ENCODE results near the gene ZNF511. TPM values are rescaled to one million over a fixed set of nuclear protein-coding genes. Genes with fewer than 3 reads are reported as not detected.

Gene ZNF511
- polyA plus RNA-seq, 1 experiment = 21.6 TPM

DNA sequence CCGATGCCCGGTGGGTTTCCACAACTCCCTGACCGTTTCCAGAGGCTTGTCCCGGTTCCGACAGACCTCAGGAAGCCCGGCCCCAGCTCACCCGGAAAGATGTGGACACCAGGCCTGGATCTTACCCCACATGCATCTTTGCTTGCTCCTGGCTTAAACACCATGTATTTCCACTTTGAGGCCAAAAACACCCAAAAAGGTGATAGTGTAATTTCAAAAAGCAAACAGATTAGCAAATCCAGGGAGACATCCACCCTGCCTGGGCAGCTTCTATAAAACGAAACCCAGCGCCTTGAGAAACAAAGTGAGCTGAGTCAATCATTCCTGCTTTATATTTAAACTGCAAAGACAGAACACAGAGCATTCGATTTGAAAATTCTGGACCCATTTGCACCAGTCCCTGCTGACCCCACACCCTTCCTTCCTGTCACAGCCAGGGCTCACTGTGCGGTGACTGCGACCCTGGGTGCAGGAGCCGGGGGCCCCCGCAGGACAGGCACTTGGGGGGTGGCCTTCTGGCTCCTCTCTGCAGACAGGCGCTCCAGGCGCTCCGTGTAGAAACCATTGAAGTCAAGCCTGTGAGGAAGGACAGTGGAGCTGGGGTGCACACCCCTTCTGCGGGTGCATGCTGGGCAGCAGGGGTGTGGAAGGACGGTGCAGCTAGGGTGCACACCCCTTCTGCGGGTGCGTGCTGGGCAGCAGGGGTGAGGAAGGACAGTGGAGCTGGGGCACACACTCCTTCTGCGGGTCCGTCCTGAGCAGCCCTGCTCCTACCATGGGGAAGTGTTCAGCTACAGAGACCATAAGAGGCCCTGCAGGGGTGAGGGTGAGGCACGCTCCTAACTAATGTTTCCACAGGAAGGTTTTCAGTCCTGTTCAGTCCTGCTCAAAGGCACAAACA, 29.1 kb upstream of the ZNF511 start:
- POLR2A ChIA-PET = no interaction called here
- Histone ChIP-seq H3K9me3 (ENCODE audit: control insufficient read depth, insufficient read depth, low read length) (no peaks in the 10 kb centered on the region; the same call in 1 of the 2 replicates), H3K4me3 (ENCODE audit: low read depth, low read length) (no peak overlapping the region), H3K27ac (ENCODE audit: low read depth, low read length) (no peak overlapping the region), H3K27me3 (ENCODE audit: control insufficient read depth, insufficient read depth, low read length) (peaks cover 14% of the 10 kb centered on the region)
- DNase-seq (ENCODE audit: low read depth, low spot score) = no peak
- TF ChIP-seq, protein P1, sequence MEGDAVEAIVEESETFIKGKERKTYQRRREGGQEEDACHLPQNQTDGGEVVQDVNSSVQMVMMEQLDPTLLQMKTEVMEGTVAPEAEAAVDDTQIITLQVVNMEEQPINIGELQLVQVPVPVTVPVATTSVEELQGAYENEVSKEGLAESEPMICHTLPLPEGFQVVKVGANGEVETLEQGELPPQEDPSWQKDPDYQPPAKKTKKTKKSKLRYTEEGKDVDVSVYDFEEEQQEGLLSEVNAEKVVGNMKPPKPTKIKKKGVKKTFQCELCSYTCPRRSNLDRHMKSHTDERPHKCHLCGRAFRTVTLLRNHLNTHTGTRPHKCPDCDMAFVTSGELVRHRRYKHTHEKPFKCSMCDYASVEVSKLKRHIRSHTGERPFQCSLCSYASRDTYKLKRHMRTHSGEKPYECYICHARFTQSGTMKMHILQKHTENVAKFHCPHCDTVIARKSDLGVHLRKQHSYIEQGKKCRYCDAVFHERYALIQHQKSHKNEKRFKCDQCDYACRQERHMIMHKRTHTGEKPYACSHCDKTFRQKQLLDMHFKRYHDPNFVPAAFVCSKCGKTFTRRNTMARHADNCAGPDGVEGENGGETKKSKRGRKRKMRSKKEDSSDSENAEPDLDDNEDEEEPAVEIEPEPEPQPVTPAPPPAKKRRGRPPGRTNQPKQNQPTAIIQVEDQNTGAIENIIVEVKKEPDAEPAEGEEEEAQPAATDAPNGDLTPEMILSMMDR (IDR thresholded peaks at IDR 0.05; ENCODE audit: low read depth, low read length) = no peak
- CTCF ChIA-PET = no interaction called here

DNA sequence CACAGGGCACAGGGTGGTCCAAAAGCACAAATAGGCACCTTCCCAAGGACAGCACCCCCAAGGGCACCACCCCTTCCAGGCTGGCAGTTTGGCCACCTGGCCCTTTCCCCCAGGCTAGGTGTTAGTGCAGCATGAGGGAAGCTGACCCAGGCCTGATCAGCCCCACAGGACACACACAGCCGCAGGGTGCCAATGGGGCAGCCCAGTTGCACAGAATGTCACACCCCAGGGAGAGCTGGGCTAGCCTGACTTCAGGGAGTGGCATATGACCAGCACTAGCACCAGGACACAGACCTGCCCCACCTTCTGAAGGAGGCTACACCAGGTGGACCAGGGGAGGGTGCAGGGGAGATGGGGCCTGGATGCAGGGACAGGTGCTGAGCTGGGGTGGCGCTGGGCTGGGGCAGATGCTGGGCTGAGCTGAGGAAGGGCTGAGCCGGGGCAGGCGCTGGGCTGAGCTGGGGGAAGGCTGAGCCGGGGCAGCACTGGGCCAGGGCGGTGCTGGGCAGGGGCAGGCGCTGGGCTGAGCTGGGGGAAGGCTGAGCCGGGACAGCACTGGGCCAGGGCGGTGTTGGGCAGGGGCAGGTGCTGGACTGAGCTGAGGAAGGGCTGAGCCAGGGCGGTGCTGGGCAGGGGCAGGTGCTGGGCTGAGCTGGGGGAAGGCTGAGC, 28.2 kb upstream of the ZNF511 start:
- Histone ChIP-seq H3K9me3 (ENCODE audit: control insufficient read depth, insufficient read depth, low read length) (no peaks in the 10 kb centered on the region; the same call in 1 of the 2 replicates), H3K4me3 (ENCODE audit: low read depth, low read length) (no peak overlapping the region), H3K27ac (ENCODE audit: low read depth, low read length) (no peak overlapping the region), H3K27me3 (ENCODE audit: control insufficient read depth, insufficient read depth, low read length) (peaks cover 8% of the 10 kb centered on the region)
- TF ChIP-seq, protein P1 (IDR thresholded peaks at IDR 0.05; ENCODE audit: low read depth, low read length) = no peak
- ChIA-PET CTCF (no interaction called here), POLR2A (no interaction called here)
- DNase-seq (ENCODE audit: low read depth, low spot score) = no peak

DNA sequence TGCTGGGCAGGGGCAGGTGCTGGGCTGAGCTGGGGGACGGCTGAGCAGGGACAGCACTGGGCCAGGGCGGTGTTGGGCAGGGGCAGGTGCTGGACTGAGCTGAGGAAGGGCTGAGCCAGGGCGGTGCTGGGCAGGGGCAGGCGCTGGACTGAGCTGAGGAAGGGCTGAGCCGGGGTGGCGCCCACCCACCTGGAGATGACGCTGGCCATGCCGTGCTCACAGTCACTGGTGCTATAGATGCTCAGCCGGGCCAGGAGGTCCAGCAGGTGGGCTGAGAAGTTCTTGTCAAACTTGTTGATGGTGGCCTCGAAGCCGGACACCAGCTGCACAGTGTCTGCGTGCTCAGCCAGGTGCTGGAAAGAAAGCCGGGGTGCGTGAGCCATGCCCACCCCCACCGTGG, 27.6 kb upstream of the ZNF511 start:
- ChIA-PET CTCF (no interaction called here), POLR2A (no interaction called here)
- no peak overlapping the region for H3K4me3 ChIP-seq (ENCODE audit: low read depth, low read length)
- TF ChIP-seq, protein P1 (IDR thresholded peaks at IDR 0.05; ENCODE audit: low read depth, low read length) = no peak
- H3K27ac ChIP-seq (ENCODE audit: low read depth, low read length) = no peak overlapping the region
- H3K9me3 ChIP-seq (ENCODE audit: control insufficient read depth, insufficient read depth, low read length) = no peaks in the 10 kb centered on the region; the same call in 1 of the 2 replicates
- no peak for DNase-seq (ENCODE audit: low read depth, low spot score)
- peaks cover 3% of the 10 kb centered on the region for H3K27me3 ChIP-seq (ENCODE audit: control insufficient read depth, insufficient read depth, low read length)

DNA sequence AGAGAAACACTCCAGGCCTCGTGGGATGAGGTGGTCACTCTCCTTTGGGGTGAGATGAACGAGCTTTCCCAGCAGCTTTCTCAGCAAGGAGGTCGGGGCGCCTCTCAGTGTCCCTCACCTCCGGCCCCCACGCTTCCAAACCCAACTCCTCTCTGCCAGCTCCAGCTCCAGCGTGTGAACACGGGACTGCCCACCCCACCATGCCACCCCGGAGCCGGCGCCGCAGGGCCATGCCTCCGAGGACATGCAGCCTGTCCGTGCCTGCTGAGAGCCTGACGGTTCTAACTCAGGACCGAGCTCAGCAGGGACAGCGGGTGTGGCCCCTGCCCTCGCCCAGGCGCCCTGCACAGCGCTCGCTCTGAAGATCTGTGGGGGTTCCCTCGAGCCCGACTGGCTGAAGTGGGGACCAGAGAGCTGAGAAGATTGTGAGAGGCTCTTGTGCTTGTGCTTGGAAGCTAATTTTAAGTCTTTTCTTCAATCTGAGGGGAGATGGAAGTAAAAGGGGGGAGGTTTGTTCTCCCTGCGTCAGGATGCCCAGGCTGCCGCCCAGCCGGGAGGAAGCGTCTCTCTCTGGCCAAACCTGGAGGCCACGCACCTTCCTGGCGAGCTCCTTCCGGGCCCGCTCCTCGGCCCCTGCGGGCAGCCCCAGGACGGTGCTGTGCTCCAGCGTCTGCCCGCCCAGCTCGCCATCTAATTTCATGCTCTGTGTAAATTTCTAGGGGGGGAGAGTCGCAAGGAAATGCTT, 26.9 kb upstream of the ZNF511 start:
- Histone ChIP-seq H3K9me3 (ENCODE audit: control insufficient read depth, insufficient read depth, low read length) (no peaks in the 10 kb centered on the region; the same call in 1 of the 2 replicates), H3K27ac (ENCODE audit: low read depth, low read length) (no peak overlapping the region), H3K4me3 (ENCODE audit: low read depth, low read length) (no peak overlapping the region), H3K27me3 (ENCODE audit: control insufficient read depth, insufficient read depth, low read length) (no peaks in the 10 kb centered on the region)
- ChIA-PET CTCF (no interaction called here), POLR2A (no interaction called here)
- no peak for DNase-seq (ENCODE audit: low read depth, low spot score)
- TF ChIP-seq, protein P1 (IDR thresholded peaks at IDR 0.05; ENCODE audit: low read depth, low read length) = no peak
